ENCODE results near the gene TBC1D23.

The TBC1D23 gene

DNA sequence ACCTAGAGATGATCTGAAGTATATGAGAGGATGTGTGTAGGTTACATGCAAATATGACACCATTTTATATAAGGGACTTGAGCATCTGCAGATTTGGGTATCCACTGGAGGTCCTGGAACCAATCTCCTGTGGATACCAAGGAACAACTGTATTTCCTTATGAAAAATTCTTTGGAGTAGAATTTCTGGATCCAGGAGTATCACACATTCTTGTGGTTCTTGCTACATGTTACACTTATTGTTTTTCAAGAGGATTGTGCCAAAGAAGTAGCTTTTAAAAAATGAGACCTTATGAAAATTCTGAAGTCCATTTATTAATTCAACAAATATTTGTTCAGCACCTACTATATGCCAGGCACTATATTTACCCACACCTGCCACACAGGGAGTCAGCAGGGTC lies 15.7 kb upstream of the TBC1D23 start:
- Histone ChIP-seq H3K4ac (ENCODE audit: low read depth, low read length) (no peak overlapping the region), H2AK5ac (ENCODE audit: low read length) (no peak overlapping the region), H3K27me3 (ENCODE audit: insufficient read depth, low read length) (no peaks in the 10 kb centered on the region), H3K14ac (ENCODE audit: low read length) (no peak overlapping the region), H4K8ac (ENCODE audit: low read depth, low read length) (no peak overlapping the region), H3K36me3 (ENCODE audit: control insufficient read depth in 1 of 2, insufficient read depth in 2 of 2, low read length in 2 of 2) (no peaks in the 10 kb centered on the region), H3K18ac (ENCODE audit: low read length) (no peak overlapping the region), H3K79me2 (ENCODE audit: control insufficient read depth, insufficient read depth, low read length, poor library complexity) (no peaks in the 10 kb centered on the region), H3K4me2 (ENCODE audit: low read length) (no peak overlapping the region), H2AFZ (ENCODE audit: insufficient read depth, low read length, poor library complexity) (no peak overlapping the region), H3K9me3 (ENCODE audit: insufficient read depth, low read depth, low read length) (no peaks in the 10 kb centered on the region), H4K91ac (ENCODE audit: low read depth, low read length) (no peak overlapping the region), H2BK5ac (ENCODE audit: low read depth, low read length, poor library complexity) (no peak overlapping the region), H3K9ac (ENCODE audit: low read length) (no peak overlapping the region), H3K27ac (ENCODE audit: low read depth, low read length) (no peak overlapping the region), H3K23ac (ENCODE audit: low read length) (no peak overlapping the region), H3K4me3 (ENCODE audit: low read depth, low read length) (no peak overlapping the region), H4K12ac (ENCODE audit: low read depth, low read length) (no peak overlapping the region), H3K4me1 (ENCODE audit: control insufficient read depth in 1 of 2, insufficient read depth in 2 of 2, low read length in 2 of 2) (no peaks in the 10 kb centered on the region), H3K79me1 (ENCODE audit: low read length) (no peaks in the 10 kb centered on the region), H2BK12ac (ENCODE audit: low read length) (no peak overlapping the region), H2BK120ac (ENCODE audit: insufficient read depth, low read length, poor library complexity) (no peak overlapping the region)
- no peak for DNase-seq

DNA sequence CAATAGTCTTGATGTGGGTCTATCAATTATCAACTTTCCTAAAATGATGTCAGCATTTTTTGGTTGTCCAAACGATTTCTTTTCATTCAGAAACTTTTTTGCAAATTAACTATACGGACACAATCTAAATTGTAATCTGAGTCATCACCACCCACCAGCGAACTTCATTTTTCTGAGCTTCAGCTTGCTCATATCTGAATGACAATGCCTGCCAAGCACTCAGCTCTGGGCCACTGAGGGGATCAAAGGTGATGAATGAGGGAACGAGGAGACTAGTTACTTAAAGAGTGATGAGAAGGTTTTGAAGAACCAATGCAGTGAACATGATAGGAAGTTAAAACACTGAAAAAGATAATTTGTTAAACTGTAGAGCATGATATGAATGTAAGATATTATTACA lies 14.9 kb upstream of the TBC1D23 start:
- no CpG with 5 or more reads among the region's 4 CpGs for WGBS (ENCODE audit: extremely low coverage, insufficient coverage, insufficient read length)
- no peaks in the 10 kb centered on the region for H3K4me1 ChIP-seq (ENCODE audit: control insufficient read depth in 1 of 2, insufficient read depth in 2 of 2, low read length in 2 of 2)

DNA sequence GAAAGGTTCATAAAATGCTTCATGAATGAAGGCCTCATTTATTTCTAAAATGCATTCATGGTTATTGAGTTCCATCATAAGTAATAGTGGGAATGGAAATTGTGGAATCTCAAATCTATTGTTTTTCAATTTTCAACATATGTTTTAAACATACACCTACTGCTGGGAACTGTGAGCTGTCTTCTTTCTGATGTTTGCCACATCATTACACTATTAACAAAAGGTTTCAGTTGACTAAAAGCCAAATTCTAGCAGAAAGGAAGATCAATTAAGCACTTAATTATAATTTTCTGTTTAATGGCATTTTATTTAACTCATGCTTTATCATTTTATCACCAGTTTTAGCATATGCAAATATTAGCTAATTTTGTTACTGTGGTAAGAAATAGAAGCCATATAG lies 13.8 kb upstream of the TBC1D23 start:
- no peak overlapping the region for H3K14ac ChIP-seq (ENCODE audit: low read length)
- H4K91ac ChIP-seq (ENCODE audit: low read depth, low read length): no peak overlapping the region
- H2BK12ac ChIP-seq (ENCODE audit: low read length): no peak overlapping the region
- H3K9me3 ChIP-seq (ENCODE audit: insufficient read depth, low read depth, low read length): no peaks in the 10 kb centered on the region
- DNase-seq: no peak
- H3K79me2 ChIP-seq (ENCODE audit: control insufficient read depth, insufficient read depth, low read length, poor library complexity): no peaks in the 10 kb centered on the region
- H3K27me3 ChIP-seq (ENCODE audit: insufficient read depth, low read length): no peaks in the 10 kb centered on the region
- no peak overlapping the region for H2AFZ ChIP-seq (ENCODE audit: insufficient read depth, low read length, poor library complexity)
- no peak overlapping the region for H3K4ac ChIP-seq (ENCODE audit: low read depth, low read length)
- no peak overlapping the region for H3K9ac ChIP-seq (ENCODE audit: low read length)
- H3K4me1 ChIP-seq (ENCODE audit: control insufficient read depth in 1 of 2, insufficient read depth in 2 of 2, low read length in 2 of 2): no peaks in the 10 kb centered on the region
- H3K27ac ChIP-seq (ENCODE audit: low read depth, low read length): no peak overlapping the region
- no peak overlapping the region for H3K23ac ChIP-seq (ENCODE audit: low read length)
- H3K79me1 ChIP-seq (ENCODE audit: low read length): no peaks in the 10 kb centered on the region
- no peak overlapping the region for H2BK120ac ChIP-seq (ENCODE audit: insufficient read depth, low read length, poor library complexity)
- no peak overlapping the region for H3K4me2 ChIP-seq (ENCODE audit: low read length)
- H2BK5ac ChIP-seq (ENCODE audit: low read depth, low read length, poor library complexity): no peak overlapping the region
- H2AK5ac ChIP-seq (ENCODE audit: low read length): no peak overlapping the region
- H4K12ac ChIP-seq (ENCODE audit: low read depth, low read length): no peak overlapping the region
- H3K4me3 ChIP-seq (ENCODE audit: low read depth, low read length): no peak overlapping the region
- H4K8ac ChIP-seq (ENCODE audit: low read depth, low read length): no peak overlapping the region
- no peak overlapping the region for H3K18ac ChIP-seq (ENCODE audit: low read length)
- H3K36me3 ChIP-seq (ENCODE audit: control insufficient read depth in 1 of 2, insufficient read depth in 2 of 2, low read length in 2 of 2): no peaks in the 10 kb centered on the region

More for the DNA sequence above, 14.9 kb upstream of the TBC1D23 start:
- no peak overlapping the region for H3K18ac ChIP-seq (ENCODE audit: low read length)
- H4K12ac ChIP-seq (ENCODE audit: low read depth, low read length): no peak overlapping the region
- no peaks in the 10 kb centered on the region for H3K79me1 ChIP-seq (ENCODE audit: low read length)
- H3K14ac ChIP-seq (ENCODE audit: low read length): no peak overlapping the region
- H2AK5ac ChIP-seq (ENCODE audit: low read length): no peak overlapping the region
- H3K23ac ChIP-seq (ENCODE audit: low read length): no peak overlapping the region
- H2BK12ac ChIP-seq (ENCODE audit: low read length): no peak overlapping the region
- H2BK5ac ChIP-seq (ENCODE audit: low read depth, low read length, poor library complexity): no peak overlapping the region
- no peaks in the 10 kb centered on the region for H3K27me3 ChIP-seq (ENCODE audit: insufficient read depth, low read length)
- no peaks in the 10 kb centered on the region for H3K79me2 ChIP-seq (ENCODE audit: control insufficient read depth, insufficient read depth, low read length, poor library complexity)
- H3K4ac ChIP-seq (ENCODE audit: low read depth, low read length): no peak overlapping the region
- H3K36me3 ChIP-seq (ENCODE audit: control insufficient read depth in 1 of 2, insufficient read depth in 2 of 2, low read length in 2 of 2): no peaks in the 10 kb centered on the region
- no peak overlapping the region for H3K4me3 ChIP-seq (ENCODE audit: low read depth, low read length)
- H4K8ac ChIP-seq (ENCODE audit: low read depth, low read length): no peak overlapping the region
- no peaks in the 10 kb centered on the region for H3K9me3 ChIP-seq (ENCODE audit: insufficient read depth, low read depth, low read length)
- H2AFZ ChIP-seq (ENCODE audit: insufficient read depth, low read length, poor library complexity): no peak overlapping the region
- H3K4me2 ChIP-seq (ENCODE audit: low read length): no peak overlapping the region
- no peak overlapping the region for H3K27ac ChIP-seq (ENCODE audit: low read depth, low read length)
- no peak overlapping the region for H3K9ac ChIP-seq (ENCODE audit: low read length)
- H2BK120ac ChIP-seq (ENCODE audit: insufficient read depth, low read length, poor library complexity): no peak overlapping the region
- no peak for DNase-seq
- no peak overlapping the region for H4K91ac ChIP-seq (ENCODE audit: low read depth, low read length)

DNA sequence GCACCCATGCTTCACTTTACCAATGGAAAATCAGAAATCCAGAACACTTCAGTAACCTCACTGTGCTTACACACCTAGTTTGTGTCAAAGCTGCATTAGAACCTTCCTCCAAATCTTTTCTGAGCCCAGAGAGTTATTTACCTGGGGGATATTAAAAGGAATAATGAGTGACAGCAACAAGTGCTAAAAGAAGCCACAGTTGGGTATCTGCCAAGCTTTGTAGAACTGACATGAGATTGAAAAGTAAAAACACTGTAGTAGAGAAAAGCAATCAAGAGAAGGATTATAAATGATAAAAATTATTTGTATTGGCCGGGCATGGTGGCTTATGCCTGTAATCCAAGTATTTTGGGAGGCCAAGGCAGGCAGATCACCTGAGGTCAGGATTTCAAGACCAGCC lies 8.8 kb upstream of the TBC1D23 start:
- H3K4me2 ChIP-seq (ENCODE audit: low read length): no peak overlapping the region
- H3K4me1 ChIP-seq (ENCODE audit: control insufficient read depth in 1 of 2, insufficient read depth in 2 of 2, low read length in 2 of 2): no peaks in the 10 kb centered on the region
- H3K36me3 ChIP-seq (ENCODE audit: control insufficient read depth in 1 of 2, insufficient read depth in 2 of 2, low read length in 2 of 2): no peaks in the 10 kb centered on the region
- H4K91ac ChIP-seq (ENCODE audit: low read depth, low read length): no peak overlapping the region
- H2BK120ac ChIP-seq (ENCODE audit: insufficient read depth, low read length, poor library complexity): no peak overlapping the region
- H4K12ac ChIP-seq (ENCODE audit: low read depth, low read length): no peak overlapping the region
- H4K8ac ChIP-seq (ENCODE audit: low read depth, low read length): no peak overlapping the region
- no peaks in the 10 kb centered on the region for H3K79me2 ChIP-seq (ENCODE audit: control insufficient read depth, insufficient read depth, low read length, poor library complexity)
- H2AFZ ChIP-seq (ENCODE audit: insufficient read depth, low read length, poor library complexity): no peak overlapping the region
- H2BK12ac ChIP-seq (ENCODE audit: low read length): no peak overlapping the region
- H2BK5ac ChIP-seq (ENCODE audit: low read depth, low read length, poor library complexity): no peak overlapping the region
- no peak overlapping the region for H2AK5ac ChIP-seq (ENCODE audit: low read length)
- H3K4me3 ChIP-seq (ENCODE audit: low read depth, low read length): no peak overlapping the region
- H3K27me3 ChIP-seq (ENCODE audit: insufficient read depth, low read length): no peaks in the 10 kb centered on the region
- no peak overlapping the region for H3K9ac ChIP-seq (ENCODE audit: low read length)
- no CpG with 5 or more reads among the region's 1 CpG for WGBS (ENCODE audit: extremely low coverage, insufficient coverage, insufficient read length)
- no peaks in the 10 kb centered on the region for H3K9me3 ChIP-seq (ENCODE audit: insufficient read depth, low read depth, low read length)
- no peak overlapping the region for H3K14ac ChIP-seq (ENCODE audit: low read length)
- H3K4ac ChIP-seq (ENCODE audit: low read depth, low read length): no peak overlapping the region
- H3K27ac ChIP-seq (ENCODE audit: low read depth, low read length): no peak overlapping the region
- H3K18ac ChIP-seq (ENCODE audit: low read length): no peak overlapping the region
- H3K23ac ChIP-seq (ENCODE audit: low read length): no peak overlapping the region
- no peak for DNase-seq
- H3K79me1 ChIP-seq (ENCODE audit: low read length): no peaks in the 10 kb centered on the region

Measured in trophoblast cell (in vitro differentiated cells and primary cell).